Measurements from ENCODE around the gene LPCAT4. TPM values are rescaled to one million over a fixed set of nuclear protein-coding genes. Genes with fewer than 3 reads are reported as not detected.
A peak's percentile ranks its signal among the peaks of the same experiment; 100 is the strongest.

The LPCAT4 gene
- total RNA-seq, 1 donor from 2014 or later: 32.4 TPM

GRCh38 chr15:34336991-34337556 is 29.9 kb downstream of the LPCAT4 start:
- no peaks in the 10 kb centered on the region for H3K9me3 Mint-ChIP-seq (ENCODE audit: unreplicated experiment)
- DNase-seq (ENCODE audit: low spot score): peak; percentile 24
- peaks cover 5% of the 10 kb centered on the region for H3K27me3 Mint-ChIP-seq (ENCODE audit: unreplicated experiment)
- peak overlapping the region; percentile 96 for H3K4me3 Mint-ChIP-seq (ENCODE audit: unreplicated experiment)
- TF ChIP-seq CTCF (IDR thresholded peaks at IDR 0.05; ENCODE audit: unreplicated experiment): no peak
- H3K27ac Mint-ChIP-seq (ENCODE audit: unreplicated experiment): peak overlapping the region; percentile 70
- H3K36me3 Mint-ChIP-seq (ENCODE audit: low read depth, unreplicated experiment): peaks cover 14% of the 10 kb centered on the region
- H3K4me1 Mint-ChIP-seq (ENCODE audit: unreplicated experiment): peaks cover 16% of the 10 kb centered on the region

- H3K36me3 Mint-ChIP-seq (ENCODE audit: low read depth, unreplicated experiment): peaks cover 7% of the 10 kb centered on the region
- H3K9me3 Mint-ChIP-seq (ENCODE audit: unreplicated experiment): no peaks in the 10 kb centered on the region
- peak overlapping the region; percentile 70 for H3K27ac Mint-ChIP-seq (ENCODE audit: unreplicated experiment)
- TF ChIP-seq CTCF (IDR thresholded peaks at IDR 0.05; ENCODE audit: unreplicated experiment): no peak
- H3K4me1 Mint-ChIP-seq (ENCODE audit: unreplicated experiment): peaks cover 10% of the 10 kb centered on the region
- DNase-seq (ENCODE audit: low spot score): no peak
- peaks cover 1% of the 10 kb centered on the region for H3K27me3 Mint-ChIP-seq (ENCODE audit: unreplicated experiment)
- peak overlapping the region; percentile 96 for H3K4me3 Mint-ChIP-seq (ENCODE audit: unreplicated experiment)
Observed at GRCh38 chr15:34336231-34336990, 30.6 kb downstream of the LPCAT4 start.

GRCh38 chr15:34335176-34336032 is 31.6 kb downstream of the LPCAT4 start:
- H3K4me3 Mint-ChIP-seq (ENCODE audit: unreplicated experiment): no peak overlapping the region
- TF ChIP-seq CTCF (IDR thresholded peaks at IDR 0.05; ENCODE audit: unreplicated experiment): no peak
- peaks cover 7% of the 10 kb centered on the region for H3K4me1 Mint-ChIP-seq (ENCODE audit: unreplicated experiment)
- H3K36me3 Mint-ChIP-seq (ENCODE audit: low read depth, unreplicated experiment): peaks cover 4% of the 10 kb centered on the region
- H3K27ac Mint-ChIP-seq (ENCODE audit: unreplicated experiment): no peak overlapping the region
- H3K9me3 Mint-ChIP-seq (ENCODE audit: unreplicated experiment): no peaks in the 10 kb centered on the region
- DNase-seq (ENCODE audit: low spot score): no peak
- H3K27me3 Mint-ChIP-seq (ENCODE audit: unreplicated experiment): peaks cover 1% of the 10 kb centered on the region

GRCh38 chr15:34334672-34335071 is 32.3 kb downstream of the LPCAT4 start:
- Mint-ChIP-seq H3K4me1 (ENCODE audit: unreplicated experiment) (peaks cover 7% of the 10 kb centered on the region), H3K27me3 (ENCODE audit: unreplicated experiment) (peaks cover 1% of the 10 kb centered on the region), H3K4me3 (ENCODE audit: unreplicated experiment) (no peak overlapping the region), H3K36me3 (ENCODE audit: low read depth, unreplicated experiment) (no peaks in the 10 kb centered on the region), H3K27ac (ENCODE audit: unreplicated experiment) (no peak overlapping the region), H3K9me3 (ENCODE audit: unreplicated experiment) (no peaks in the 10 kb centered on the region)
- no peak for TF ChIP-seq CTCF (IDR thresholded peaks at IDR 0.05; ENCODE audit: unreplicated experiment)
- DNase-seq (ENCODE audit: low spot score): no peak

Data from endothelial cell (in vitro differentiated cells).